MM.1S (cell line): ENCODE data around the gene ATOSA.

Experiments used
- EZH2 ChIP-seq: fragments of 300-600 bp; sonication (generic); optimal IDR thresholded peaks from 2 replicates; pipeline ENCODE3; 2017; ENCODE audit warnings: low read depth, mild to moderate bottlenecking, antibody characterized with exemption, low read length, mixed read lengths
- EZH2phosphoT487 ChIP-seq: fragments of 300-600 bp; sonication (generic); IDR thresholded peaks from 2 replicates; pipeline ENCODE4 v1.6.1; 2018; ENCODE audit warnings: antibody characterized with exemption, low read length
- TF ChIP-seq, protein P1 (sequence below): fragments of 300-600 bp; sonication (generic); IDR thresholded peaks from 2 replicates; pipeline ENCODE4 v1.5.1; 2016; ENCODE audit warnings: antibody characterized with exemption, low read length, mixed read lengths

DNA sequence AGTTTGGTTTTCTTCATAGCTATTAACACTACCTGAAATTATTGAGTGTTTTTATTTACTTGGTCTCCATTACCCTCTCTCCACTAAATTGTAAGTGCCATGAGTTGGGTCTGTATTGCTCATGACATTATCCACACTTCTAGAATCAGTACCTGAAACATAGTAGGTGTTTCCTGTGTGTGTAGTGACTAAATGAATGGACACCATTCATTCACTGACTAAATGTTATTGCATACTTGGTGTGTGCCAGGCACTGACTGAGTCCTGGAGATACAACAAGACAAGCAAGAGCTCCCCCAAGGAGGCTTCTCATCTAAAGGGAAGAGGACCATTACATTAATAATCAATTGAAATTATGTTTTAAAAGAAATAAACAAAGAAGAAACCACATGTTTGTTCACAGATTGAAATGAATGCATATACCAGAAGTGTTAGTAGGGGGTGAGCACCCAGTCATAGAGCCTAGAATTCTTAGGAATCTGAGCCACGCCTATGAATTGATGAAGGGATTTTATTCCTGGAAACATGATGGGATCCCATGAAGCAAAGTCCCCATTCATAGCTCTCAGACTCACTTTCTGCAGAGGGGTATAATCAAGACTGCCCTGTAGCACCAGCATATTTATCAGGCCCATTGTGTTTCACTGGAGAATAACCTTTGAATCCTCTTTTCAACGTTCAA is 31.7 kb upstream of the ATOSA start:
- TF ChIP-seq, protein P1, sequence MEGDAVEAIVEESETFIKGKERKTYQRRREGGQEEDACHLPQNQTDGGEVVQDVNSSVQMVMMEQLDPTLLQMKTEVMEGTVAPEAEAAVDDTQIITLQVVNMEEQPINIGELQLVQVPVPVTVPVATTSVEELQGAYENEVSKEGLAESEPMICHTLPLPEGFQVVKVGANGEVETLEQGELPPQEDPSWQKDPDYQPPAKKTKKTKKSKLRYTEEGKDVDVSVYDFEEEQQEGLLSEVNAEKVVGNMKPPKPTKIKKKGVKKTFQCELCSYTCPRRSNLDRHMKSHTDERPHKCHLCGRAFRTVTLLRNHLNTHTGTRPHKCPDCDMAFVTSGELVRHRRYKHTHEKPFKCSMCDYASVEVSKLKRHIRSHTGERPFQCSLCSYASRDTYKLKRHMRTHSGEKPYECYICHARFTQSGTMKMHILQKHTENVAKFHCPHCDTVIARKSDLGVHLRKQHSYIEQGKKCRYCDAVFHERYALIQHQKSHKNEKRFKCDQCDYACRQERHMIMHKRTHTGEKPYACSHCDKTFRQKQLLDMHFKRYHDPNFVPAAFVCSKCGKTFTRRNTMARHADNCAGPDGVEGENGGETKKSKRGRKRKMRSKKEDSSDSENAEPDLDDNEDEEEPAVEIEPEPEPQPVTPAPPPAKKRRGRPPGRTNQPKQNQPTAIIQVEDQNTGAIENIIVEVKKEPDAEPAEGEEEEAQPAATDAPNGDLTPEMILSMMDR, result no peak
- no peak for TF ChIP-seq EZH2
- TF ChIP-seq EZH2phosphoT487, result no peak
